ENCODE data around the gene TMEM52. TPM values are rescaled to one million over a fixed set of nuclear protein-coding genes. Genes with fewer than 3 reads are reported as not detected.

TMEM52 gene
- total and polyA plus RNA-seq, 2 experiments from 2014 or later = 3.6 to 5.8 TPM

- Histone ChIP-seq H3K79me2 (no peaks in the 10 kb centered on the region), H3K4me3 (no peak overlapping the region), H3K36me3 (replicated peaks; ENCODE audit: insufficient read depth, low read depth) (no peaks in the 10 kb centered on the region), H3K9me3 (ENCODE audit: low read depth) (no peaks in the 10 kb centered on the region), H4K20me1 (ENCODE audit: insufficient read depth, poor library complexity, severe bottlenecking) (no peaks in the 10 kb centered on the region), H2AFZ (peak overlapping the region; percentile 73), H3K9me2 (replicated peaks; ENCODE audit: insufficient read depth) (no peaks in the 10 kb centered on the region), H3K27me3 (no peaks in the 10 kb centered on the region), H3K4me1 (ENCODE audit: insufficient read depth) (no peaks in the 10 kb centered on the region), H3K27ac (no peak overlapping the region), H3K4me2 (peak overlapping the region; percentile 93)
- TF ChIP-seq EZH2 (IDR thresholded peaks at IDR 0.05; ENCODE audit: borderline replicate concordance) (no peak), CTCF (IDR thresholded peaks at IDR 0.05; ENCODE audit: poor library complexity) (peak; percentile 86)
- 18% methylated on average over 35 of the region's 37 CpGs for WGBS (ENCODE audit: low lambda C conversion rate, missing lambda C conversion rate)
- DNase-seq (ENCODE audit: low spot score) = peak; percentile 78
Measured at GRCh38 chr1:1943834-1944570, 24.9 kb upstream of the TMEM52 start.

GRCh38 chr1:1942753-1943656 is 23.9 kb upstream of the TMEM52 start:
- Histone ChIP-seq H3K27me3 (no peaks in the 10 kb centered on the region), H3K4me3 (no peak overlapping the region), H4K20me1 (ENCODE audit: insufficient read depth, poor library complexity, severe bottlenecking) (no peaks in the 10 kb centered on the region), H3K9me2 (replicated peaks; ENCODE audit: insufficient read depth) (no peaks in the 10 kb centered on the region), H3K36me3 (replicated peaks; ENCODE audit: insufficient read depth, low read depth) (no peaks in the 10 kb centered on the region), H3K4me1 (ENCODE audit: insufficient read depth) (no peaks in the 10 kb centered on the region), H3K9me3 (ENCODE audit: low read depth) (no peaks in the 10 kb centered on the region), H3K27ac (no peak overlapping the region), H3K4me2 (no peak overlapping the region), H2AFZ (no peak overlapping the region), H3K79me2 (no peaks in the 10 kb centered on the region)
- no peak for DNase-seq (ENCODE audit: low spot score)
- 92% methylated on average over 39 of the region's 45 CpGs for WGBS (ENCODE audit: low lambda C conversion rate, missing lambda C conversion rate)
- TF ChIP-seq EZH2phosphoT487 (IDR thresholded peaks at IDR 0.05; ENCODE audit: low read depth, severe bottlenecking, unreplicated experiment) = no peak
- TF ChIP-seq CTCF (IDR thresholded peaks at IDR 0.05; ENCODE audit: poor library complexity) = no peak
- no peak for TF ChIP-seq EZH2 (IDR thresholded peaks at IDR 0.05; ENCODE audit: borderline replicate concordance)

- H4K20me1 ChIP-seq (ENCODE audit: insufficient read depth, poor library complexity, severe bottlenecking) = no peaks in the 10 kb centered on the region
- H3K4me2 ChIP-seq = no peak overlapping the region
- no peaks in the 10 kb centered on the region for H3K27me3 ChIP-seq
- H3K4me1 ChIP-seq (ENCODE audit: insufficient read depth) = no peaks in the 10 kb centered on the region
- no peak overlapping the region for H3K4me3 ChIP-seq
- no peaks in the 10 kb centered on the region for H3K36me3 ChIP-seq (replicated peaks; ENCODE audit: insufficient read depth, low read depth)
- H3K9me3 ChIP-seq (ENCODE audit: low read depth) = no peaks in the 10 kb centered on the region
- no peak overlapping the region for H3K27ac ChIP-seq
- H3K79me2 ChIP-seq = no peaks in the 10 kb centered on the region
- H3K9me2 ChIP-seq (replicated peaks; ENCODE audit: insufficient read depth) = no peaks in the 10 kb centered on the region
- no peak for DNase-seq (ENCODE audit: low spot score)
- WGBS (ENCODE audit: low lambda C conversion rate, missing lambda C conversion rate) = 86% methylated on average over 33 of the region's 39 CpGs
- TF ChIP-seq EZH2phosphoT487 (IDR thresholded peaks at IDR 0.05; ENCODE audit: low read depth, severe bottlenecking, unreplicated experiment) (no peak), CTCF (IDR thresholded peaks at IDR 0.05; ENCODE audit: poor library complexity) (no peak), EZH2 (IDR thresholded peaks at IDR 0.05; ENCODE audit: borderline replicate concordance) (no peak)
- H2AFZ ChIP-seq = no peak overlapping the region
Measured at GRCh38 chr1:1941868-1942752, 23.0 kb upstream of the TMEM52 start.

Data from hepatocyte (in vitro differentiated cells).